GM18511 (cell line): ENCODE data around the gene FBXW7.

ENCODE experiments used
- ATAC-seq: cut with Tn5 transposase; IDR thresholded peaks from one replicate; pipeline ENCODE4 v1.9.1; 2021; ENCODE audit warnings: mild to moderate bottlenecking, moderate library complexity; ENCODE audit not compliant: unreplicated experiment

The FBXW7 gene

GRCh38 chr4:152476796-152477195 is 59.1 kb downstream of the FBXW7 start:
- ATAC-seq: no peak

GRCh38 chr4:152471251-152471792 is 64.6 kb downstream of the FBXW7 start:
- no peak for ATAC-seq

- ATAC-seq: no peak
Observed at GRCh38 chr4:152468408-152468807, 67.5 kb downstream of the FBXW7 start.

GRCh38 chr4:152467101-152467500 is 68.8 kb downstream of the FBXW7 start:
- no peak for ATAC-seq

GRCh38 chr4:152464030-152464823 is 71.7 kb downstream of the FBXW7 start:
- no peak for ATAC-seq

- no peak for ATAC-seq
Observed at GRCh38 chr4:152463562-152463961, 72.3 kb downstream of the FBXW7 start.

GRCh38 chr4:152462695-152463094 is 73.2 kb downstream of the FBXW7 start:
- no peak for ATAC-seq

GRCh38 chr4:152462047-152462446 is 73.8 kb downstream of the FBXW7 start:
- ATAC-seq: peak; percentile 60

- ATAC-seq: peak; percentile 31
Observed at GRCh38 chr4:152460488-152460887, 75.4 kb downstream of the FBXW7 start.

GRCh38 chr4:152459326-152459725 is 76.6 kb downstream of the FBXW7 start:
- peak; percentile 16 for ATAC-seq

- ATAC-seq: peak; percentile 58
Observed at GRCh38 chr4:152458801-152459302, 77.0 kb downstream of the FBXW7 start.

GRCh38 chr4:152456609-152457008 is 79.3 kb downstream of the FBXW7 start:
- no peak for ATAC-seq

- no peak for ATAC-seq
Observed at GRCh38 chr4:152455311-152455710, 80.6 kb downstream of the FBXW7 start.

- no peak for ATAC-seq
Observed at GRCh38 chr4:152454398-152455011, 81.4 kb downstream of the FBXW7 start.

- ATAC-seq: no peak
Observed at GRCh38 chr4:152451496-152451895, 84.4 kb downstream of the FBXW7 start.

GRCh38 chr4:152448854-152449253 is 87.0 kb downstream of the FBXW7 start:
- ATAC-seq: no peak

- ATAC-seq: no peak
Observed at GRCh38 chr4:152448038-152448707, 87.7 kb downstream of the FBXW7 start.

- ATAC-seq: no peak
Observed at GRCh38 chr4:152443859-152444258, 92.0 kb downstream of the FBXW7 start.

GRCh38 chr4:152437561-152437960 is 98.3 kb downstream of the FBXW7 start:
- no peak for ATAC-seq

GRCh38 chr4:152436384-152436783 is 99.5 kb downstream of the FBXW7 start:
- ATAC-seq: no peak

GRCh38 chr4:152434011-152434410 is 101.9 kb downstream of the FBXW7 start:
- peak; percentile 61 for ATAC-seq
